ENCODE measurements around the gene MACC1.

The MACC1 gene

GRCh38 chr7:20173828-20174227 is 43.4 kb downstream of the MACC1 start:
- no peak for DNase-seq (ENCODE audit: low read depth)

DNA sequence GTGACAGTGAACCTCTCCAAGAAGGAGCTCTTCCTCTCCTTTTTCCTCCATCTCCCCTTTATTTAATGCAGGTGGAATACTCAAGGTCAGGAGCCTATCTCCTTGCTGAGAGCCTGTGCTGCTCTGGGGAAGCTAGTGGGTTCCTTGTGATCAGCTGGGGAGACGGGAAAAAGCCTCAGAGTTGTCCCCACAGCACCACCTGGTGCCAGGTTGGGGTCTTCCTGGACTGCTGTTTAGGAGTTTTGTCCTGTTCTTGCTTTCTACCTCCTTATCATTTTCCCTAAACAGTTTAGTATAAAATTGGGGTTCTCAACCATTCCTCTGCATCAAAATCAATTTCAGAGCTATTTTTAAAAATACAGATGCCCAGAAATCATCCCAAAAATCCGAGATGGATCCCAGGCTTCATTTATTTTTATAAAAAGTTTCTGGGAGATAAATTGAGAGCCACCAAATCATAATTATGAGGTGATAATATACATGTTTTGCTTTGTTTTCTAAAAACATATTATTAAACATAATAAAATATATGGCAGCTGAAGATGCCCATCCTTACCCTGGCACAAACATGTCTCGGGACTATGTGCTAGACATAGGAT is 44.3 kb downstream of the MACC1 start:
- DNase-seq (ENCODE audit: low read depth): no peak

GRCh38 chr7:20170633-20171032 is 46.6 kb downstream of the MACC1 start:
- DNase-seq (ENCODE audit: low read depth): no peak

DNA sequence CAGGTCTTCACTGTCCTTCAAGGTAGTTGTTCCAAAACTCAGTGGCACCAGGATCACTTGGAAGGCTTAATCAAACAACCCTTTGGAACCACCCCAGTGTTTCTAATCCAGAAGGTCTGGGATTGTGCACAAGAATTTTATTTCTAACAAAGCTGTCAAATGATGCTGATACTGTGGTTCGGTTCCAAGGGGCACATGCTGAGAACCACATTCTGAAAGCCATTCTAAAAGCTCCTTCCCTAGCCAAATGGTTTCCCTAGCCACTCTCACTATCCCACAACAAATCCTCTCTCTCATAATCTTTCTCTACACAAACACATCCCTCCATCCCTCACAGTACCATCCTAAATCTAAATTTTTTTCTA is 52.1 kb downstream of the MACC1 start:
- no peak for DNase-seq (ENCODE audit: low read depth)

GRCh38 chr7:20164425-20165145 is 52.6 kb downstream of the MACC1 start:
- DNase-seq (ENCODE audit: low read depth): no peak

- no peak for DNase-seq (ENCODE audit: low read depth)
Observed at GRCh38 chr7:20162665-20163064, 54.5 kb downstream of the MACC1 start.

GRCh38 chr7:20159226-20159747 is 57.9 kb downstream of the MACC1 start:
- DNase-seq (ENCODE audit: low read depth): no peak

- DNase-seq (ENCODE audit: low read depth): no peak
Observed at GRCh38 chr7:20158684-20159083, 58.5 kb downstream of the MACC1 start.

GRCh38 chr7:20157456-20157855 is 59.7 kb downstream of the MACC1 start:
- no peak for DNase-seq (ENCODE audit: low read depth)

- no peak for DNase-seq (ENCODE audit: low read depth)
Observed at GRCh38 chr7:20153999-20154398, 63.2 kb downstream of the MACC1 start.

DNA sequence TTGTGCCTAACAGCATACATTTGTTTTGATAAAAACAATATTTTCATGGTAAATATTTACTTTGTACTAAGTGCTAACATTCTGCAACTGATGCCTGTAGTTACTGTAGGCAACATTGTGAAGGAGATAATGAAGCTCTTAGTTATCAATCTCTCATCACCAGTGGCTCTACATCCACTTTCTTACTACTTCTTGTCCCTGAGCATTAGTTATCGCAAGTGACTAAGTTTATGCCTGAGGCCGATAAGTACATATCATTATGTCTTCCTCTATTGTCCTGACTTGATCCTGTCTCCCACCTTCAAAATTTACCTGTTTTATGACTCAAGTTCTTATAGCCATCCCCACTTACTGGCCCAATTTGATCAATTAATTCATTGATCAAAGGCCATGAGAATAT is 63.6 kb downstream of the MACC1 start:
- no peak for DNase-seq (ENCODE audit: low read depth)

GRCh38 chr7:20152511-20152910 is 64.7 kb downstream of the MACC1 start:
- DNase-seq (ENCODE audit: low read depth): no peak

GRCh38 chr7:20151708-20152456 is 65.3 kb downstream of the MACC1 start:
- DNase-seq (ENCODE audit: low read depth): no peak

- DNase-seq (ENCODE audit: low read depth): no peak
Observed at GRCh38 chr7:20146451-20146850, 70.7 kb downstream of the MACC1 start.

DNA sequence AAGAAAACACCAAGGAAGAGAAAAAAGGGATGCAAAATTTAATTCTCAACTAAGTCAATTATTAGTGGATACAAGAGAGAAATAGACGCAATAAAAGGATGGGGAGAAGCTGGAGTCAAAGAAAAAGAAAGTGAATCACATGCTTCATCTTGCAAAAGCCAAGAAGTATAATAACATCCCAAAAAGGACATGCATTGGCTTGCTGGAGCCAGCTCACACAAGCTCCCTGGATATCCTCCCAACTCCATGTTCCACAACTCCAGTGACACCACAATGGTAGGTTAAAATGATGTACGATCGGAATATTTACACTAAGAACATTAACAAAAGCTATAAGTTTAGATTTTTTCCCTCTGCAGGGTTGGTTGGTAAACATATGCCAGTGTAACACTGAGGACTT is 72.4 kb downstream of the MACC1 start:
- no peak for DNase-seq (ENCODE audit: low read depth)

GRCh38 chr7:20141666-20142065 is 75.5 kb downstream of the MACC1 start:
- DNase-seq (ENCODE audit: low read depth): no peak

DNA sequence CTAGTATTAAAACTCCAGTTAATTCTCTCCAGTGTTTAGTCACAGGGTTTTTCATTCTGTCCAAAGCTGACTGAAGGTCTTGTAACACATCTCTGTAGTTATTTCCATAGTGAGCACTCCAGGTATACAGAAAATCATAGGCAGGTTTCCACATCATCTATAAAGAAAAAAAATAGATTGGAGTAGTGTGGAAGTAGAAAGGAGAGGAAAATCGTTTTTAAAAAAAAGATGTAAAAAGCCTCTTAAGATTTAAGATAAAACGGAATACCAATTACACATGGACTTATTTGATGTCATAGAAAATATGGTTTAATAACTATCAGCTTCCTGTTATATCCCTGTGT is 76.2 kb downstream of the MACC1 start:
- DNase-seq (ENCODE audit: low read depth): no peak

DNA sequence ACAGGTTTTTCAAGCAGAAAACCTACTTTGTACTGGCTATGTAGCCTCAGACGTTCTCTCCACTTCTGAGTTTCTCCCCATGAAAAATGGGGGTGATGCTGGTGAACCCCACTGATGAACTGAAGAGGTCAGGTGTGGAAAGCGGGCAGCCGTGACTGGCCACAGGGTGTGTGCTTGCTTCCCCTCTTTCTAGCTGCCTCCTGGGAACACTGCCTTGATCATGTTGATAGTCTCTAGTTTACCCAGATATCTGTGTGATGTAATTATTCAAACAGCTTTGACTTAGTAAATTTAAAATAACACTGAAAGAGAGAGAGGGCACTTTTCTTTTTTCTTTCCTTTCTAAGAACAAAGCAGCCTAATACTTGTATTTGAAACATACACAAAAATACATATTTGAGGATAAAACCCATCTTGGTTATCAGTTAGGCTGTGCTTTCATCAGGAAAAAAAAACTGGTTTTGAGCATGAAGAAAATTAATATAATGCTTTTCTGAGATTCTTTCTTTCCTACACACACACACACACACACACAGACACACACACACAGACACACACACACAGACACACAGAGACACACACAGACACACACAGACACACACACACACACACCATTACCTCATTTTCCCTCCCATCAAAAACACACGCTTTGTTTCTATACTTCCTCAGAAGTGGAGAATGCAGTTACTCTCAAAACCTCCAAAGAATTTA is 76.7 kb downstream of the MACC1 start:
- no peak for DNase-seq (ENCODE audit: low read depth)

- DNase-seq (ENCODE audit: low read depth): no peak
Observed at GRCh38 chr7:20136647-20137046, 80.5 kb downstream of the MACC1 start.

- no peak for DNase-seq (ENCODE audit: low read depth)
Observed at GRCh38 chr7:20133803-20134202, 83.4 kb downstream of the MACC1 start.

DNA sequence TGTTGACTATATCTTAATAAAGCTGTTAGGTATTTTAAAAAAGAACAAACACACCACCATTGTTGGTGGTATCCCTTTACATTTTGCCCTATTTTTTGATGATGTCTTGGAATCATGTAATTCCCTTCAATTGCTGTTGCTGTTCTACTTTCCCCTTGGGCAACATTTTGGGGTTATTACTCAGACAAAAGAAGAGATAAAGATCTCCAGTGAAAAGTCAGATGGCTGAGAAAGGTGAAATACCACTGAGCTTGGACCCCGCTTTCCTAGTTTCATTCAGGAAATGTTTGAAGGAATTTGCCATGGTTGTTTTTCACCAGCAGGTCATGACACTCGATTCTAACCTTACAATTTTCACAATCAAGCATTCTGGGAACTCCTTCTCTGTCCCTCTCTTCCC is 84.6 kb downstream of the MACC1 start:
- no peak for DNase-seq (ENCODE audit: low read depth)

DNA sequence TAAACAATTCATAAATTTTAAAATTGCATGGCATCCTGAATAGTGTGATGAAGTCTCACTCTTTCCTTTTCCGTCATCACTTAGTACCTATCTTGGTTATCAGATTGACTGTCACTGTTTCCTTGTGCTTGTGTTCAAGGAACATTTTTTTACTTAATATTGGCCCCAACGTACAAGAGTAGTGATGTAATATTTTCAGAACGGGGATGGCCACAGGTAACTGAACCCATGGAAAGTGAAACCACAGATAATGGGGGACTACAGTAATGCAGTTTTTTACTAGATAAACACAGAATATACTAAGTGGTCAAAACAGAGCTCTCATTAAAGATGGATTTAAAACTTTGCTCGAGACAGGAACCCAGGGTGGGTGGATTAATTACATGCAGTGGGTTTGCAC is 85.4 kb downstream of the MACC1 start:
- no peak for DNase-seq (ENCODE audit: low read depth)

GRCh38 chr7:20129920-20130319 is 87.3 kb downstream of the MACC1 start:
- DNase-seq (ENCODE audit: low read depth): no peak
